Hindlimb muscle (tissue), 1 donor: ENCODE measurements around the gene TIMM17B. TPM values are rescaled to one million over a fixed set of nuclear protein-coding genes. Genes with fewer than 3 reads are reported as not detected.

Experiments
- DNase-seq: peaks from one replicate; pipeline ENCODE4 v3.0.0-alpha.2; 2013
- polyA plus RNA-seq: library from polyadenylated mRNA; unstranded; fragments of 120-200 nt; gene quantifications from one replicate; pipeline ENCODE4 v1.2.1, GENCODE V29; 2013; ENCODE audit not compliant: insufficient read length

TIMM17B gene
- polyA plus RNA-seq, 1 donor = 38.2 TPM

- DNase-seq = peak; percentile 47
Measured at GRCh38 chrX:48918643-48919340, 21.2 kb upstream of the TIMM17B start, which contains the start of gene PIM2. TSS of gene PIM2 (minus strand) at chrX:48919024. CDS start at chrX:48918834, 190 bp downstream.

GRCh38 chrX:48918301-48918642 lies 20.7 kb upstream of the TIMM17B start:
- DNase-seq = no peak

GRCh38 chrX:48917139-48918001 lies 19.8 kb upstream of the TIMM17B start:
- peak; percentile 85 for DNase-seq

- no peak for DNase-seq
Measured at GRCh38 chrX:48914593-48915493, 17.3 kb upstream of the TIMM17B start.

- no peak for DNase-seq
Measured at GRCh38 chrX:48913605-48914366, 16.2 kb upstream of the TIMM17B start.

- DNase-seq = peak; percentile 79
Measured at GRCh38 chrX:48911412-48912182, 14.0 kb upstream of the TIMM17B start, which contains the start of gene SLC35A2. TSS of gene SLC35A2 (minus strand) at chrX:48911646. CDS start at chrX:48911636, 10 bp downstream.

DNA sequence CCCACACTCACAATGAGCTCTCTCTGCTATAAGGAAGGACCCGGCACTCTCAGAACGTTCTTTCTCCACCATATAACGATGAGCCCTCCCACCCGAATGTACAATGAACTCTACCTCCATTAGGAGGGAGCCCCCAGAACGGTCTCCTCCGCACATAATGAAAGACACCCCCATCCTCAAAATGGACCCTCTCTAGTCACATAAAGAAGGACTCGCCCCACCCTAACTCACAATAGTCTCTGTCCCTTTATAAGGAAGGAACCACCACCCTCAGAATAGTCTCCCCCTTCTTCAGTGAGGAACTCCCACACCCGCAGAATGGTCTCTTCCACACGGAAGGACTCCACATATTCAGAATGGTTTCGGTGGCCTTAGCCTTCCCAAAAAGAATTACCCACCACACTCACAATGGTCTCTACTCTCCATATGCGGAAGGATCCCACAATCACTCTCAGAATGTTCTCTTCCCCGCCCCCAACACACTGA lies 13.4 kb upstream of the TIMM17B start:
- no peak for DNase-seq

- no peak for DNase-seq
Measured at GRCh38 chrX:48909703-48910294, 12.2 kb upstream of the TIMM17B start.

DNA sequence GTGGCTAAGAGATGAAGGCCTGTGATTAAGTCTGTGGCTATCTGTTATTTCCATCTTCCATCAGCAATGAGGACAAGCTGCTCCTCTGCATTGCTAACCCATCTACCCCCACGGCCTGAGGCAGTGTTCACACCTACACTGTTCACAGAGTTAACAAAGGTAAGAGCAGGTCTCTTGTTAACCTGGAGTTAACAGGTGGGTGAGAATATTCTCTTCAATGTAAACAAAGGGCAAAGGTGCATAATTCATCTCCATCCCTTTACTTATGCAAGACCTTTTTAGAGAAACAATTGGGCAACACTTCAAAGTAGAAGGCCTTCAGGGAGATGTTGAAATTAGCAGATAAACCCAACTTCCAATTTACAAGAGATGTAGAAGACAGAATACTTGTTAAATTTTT lies 11.0 kb upstream of the TIMM17B start:
- DNase-seq = no peak

- no peak for DNase-seq
Measured at GRCh38 chrX:48905090-48905790, 7.7 kb upstream of the TIMM17B start.

DNA sequence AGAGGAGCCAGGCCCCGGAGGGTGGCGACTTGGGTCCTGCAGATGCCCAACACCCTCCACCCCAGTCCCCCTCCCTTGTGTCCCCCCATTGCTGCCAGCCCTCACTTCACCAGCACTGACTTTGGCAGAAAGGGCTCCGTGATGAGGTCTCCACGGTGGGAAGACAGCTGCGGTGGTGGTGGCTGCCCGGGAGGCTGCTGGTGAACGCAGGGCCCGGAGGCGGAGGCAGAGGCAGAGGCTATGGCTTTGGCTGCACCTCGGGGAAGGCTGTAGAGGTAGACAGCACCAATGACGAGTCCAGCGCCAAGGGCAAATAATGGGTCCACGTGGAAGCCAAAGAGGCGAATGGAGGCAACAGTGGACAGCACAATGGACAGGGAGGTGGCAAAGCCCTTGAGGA lies 7.1 kb upstream of the TIMM17B start:
- no peak for DNase-seq

DNA sequence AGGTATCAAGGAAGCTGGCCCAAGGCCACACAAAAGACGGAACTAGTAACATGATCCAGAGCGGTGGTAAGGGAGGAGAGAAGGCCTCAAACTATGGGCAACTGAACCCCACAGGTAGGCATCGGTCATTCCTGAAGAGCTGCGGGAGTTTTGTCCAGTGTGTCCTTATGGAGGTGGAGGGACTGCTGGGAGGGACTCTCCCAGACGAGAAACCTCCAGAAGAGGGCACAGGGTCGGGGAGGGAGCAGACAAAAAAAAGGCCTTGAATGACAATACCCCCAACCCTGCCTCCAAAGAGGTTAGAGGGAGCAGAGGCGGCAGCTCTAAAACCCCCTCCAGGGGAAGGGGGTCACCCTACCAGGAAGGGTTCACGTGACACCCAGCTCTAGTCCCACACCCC lies 6.6 kb upstream of the TIMM17B start:
- DNase-seq = no peak

- DNase-seq = no peak
Measured at GRCh38 chrX:48903290-48903689, 5.7 kb upstream of the TIMM17B start.

GRCh38 chrX:48902776-48903175 lies 5.2 kb upstream of the TIMM17B start:
- no peak for DNase-seq

DNA sequence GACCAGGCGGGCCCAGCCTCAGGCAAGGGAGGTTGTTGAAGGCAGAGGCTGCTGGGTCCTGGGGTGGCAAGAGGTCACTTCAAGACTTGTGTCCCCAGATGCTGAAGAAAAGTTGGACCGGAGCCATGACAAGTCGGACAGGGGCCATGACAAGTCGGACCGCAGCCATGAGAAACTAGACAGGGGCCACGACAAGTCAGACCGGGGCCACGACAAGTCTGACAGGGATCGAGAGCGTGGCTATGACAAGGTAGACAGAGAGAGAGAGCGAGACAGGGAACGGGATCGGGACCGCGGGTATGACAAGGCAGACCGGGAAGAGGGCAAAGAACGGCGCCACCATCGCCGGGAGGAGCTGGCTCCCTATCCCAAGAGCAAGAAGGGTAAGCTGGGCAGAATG lies 4.6 kb upstream of the TIMM17B start:
- DNase-seq = no peak

- no peak for DNase-seq
Measured at GRCh38 chrX:48901069-48901468, 3.5 kb upstream of the TIMM17B start.

- DNase-seq = no peak
Measured at GRCh38 chrX:48899078-48899410, 1.5 kb upstream of the TIMM17B start.

- peak; percentile 71 for DNase-seq
Measured at GRCh38 chrX:48897157-48897624, 377 bp downstream of the TIMM17B start.

DNA sequence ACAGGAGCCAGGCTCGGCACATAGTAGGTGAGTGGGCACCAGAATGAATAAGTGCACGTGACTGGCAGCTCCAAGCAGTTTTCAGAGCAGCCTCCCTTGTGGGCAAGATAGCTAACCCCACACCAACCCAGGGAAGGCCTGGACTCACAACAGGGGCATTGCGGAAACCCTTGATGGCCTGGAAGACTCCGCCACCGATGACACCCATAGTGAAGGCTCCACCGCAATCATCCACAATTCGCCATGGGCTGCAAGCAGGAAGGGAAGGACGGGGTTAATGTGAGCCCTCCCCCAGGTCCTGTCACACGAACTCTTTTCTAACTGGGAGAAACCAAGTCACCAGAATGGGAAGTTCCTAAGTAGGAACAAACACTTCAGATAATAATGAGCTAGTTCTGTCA lies 957 bp downstream of the TIMM17B start:
- DNase-seq = no peak

DNA sequence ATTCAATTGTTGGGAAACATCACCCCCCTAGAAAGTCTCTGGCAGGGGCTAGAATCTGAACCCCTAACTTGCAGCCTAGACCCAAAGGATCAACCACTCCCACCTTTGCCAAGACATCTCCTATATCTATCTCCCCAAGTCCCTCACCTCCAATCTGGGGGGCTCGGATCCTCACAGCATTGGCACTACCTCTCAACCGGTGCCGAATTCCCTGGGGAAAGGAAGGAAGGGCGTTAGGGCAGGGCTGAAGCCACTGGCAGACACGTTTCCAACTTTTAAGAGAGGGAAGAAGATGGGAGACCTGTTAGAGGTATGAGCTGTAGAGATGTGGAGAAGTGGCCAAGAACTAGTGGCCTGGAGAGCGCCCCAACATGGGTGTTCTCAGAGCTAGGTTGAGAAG lies 2.7 kb downstream of the TIMM17B start:
- no peak for DNase-seq
